Peyer's patch (tissue), 4 donors: ENCODE results near the gene KIDINS220.

Source experiments
- CTCF ChIP-seq, 6 experiments: fragments of 450-650 bp in 4 of 6; fragments of 200-600 bp in 2 of 6; sonication (generic) in 1 of 6; IDR thresholded peaks; one replicate each; pipeline ENCODE4 v1.5.1; 2017 to 2019; ENCODE audit warnings: antibody characterized with exemption in 6 of 6, mild to moderate bottlenecking in 3 of 6, moderate library complexity in 1 of 6
- POLR2A ChIP-seq, 2 donors: fragments of 450-650 bp; IDR thresholded peaks; one replicate each; pipeline ENCODE4 v1.5.1; 2017; ENCODE audit warnings: antibody characterized with exemption in 2 of 2, mild to moderate bottlenecking in 2 of 2, moderate library complexity in 2 of 2

GRCh38 chr2:8714971-8715370, 122.4 kb downstream of the KIDINS220 start:
- TF ChIP-seq POLR2A (IDR thresholded peaks at IDR 0.05), result no peak
- TF ChIP-seq CTCF (IDR thresholded peaks at IDR 0.05), result no peak
